Measurements from ENCODE around the gene RAD51B.
"Not testable (repeated sequence)": the region's sequence is repeated elsewhere in the genome, so short reads cannot be mapped to it uniquely, and the experiment has no call there.

The RAD51B gene

GRCh38 chr14:67987606-67988005, 168.0 kb downstream of the RAD51B start:
- DNase-seq = no peak

- not testable (repeated sequence) for DNase-seq
Observed at GRCh38 chr14:67988210-67988609, 168.6 kb downstream of the RAD51B start.

- DNase-seq = no peak
Observed at GRCh38 chr14:67990576-67990975, 171.0 kb downstream of the RAD51B start.

GRCh38 chr14:67994531-67994930, 175.0 kb downstream of the RAD51B start:
- DNase-seq = no peak

- no peak for DNase-seq
Observed at GRCh38 chr14:67996235-67996634, 176.7 kb downstream of the RAD51B start.

- no peak for DNase-seq
Observed at GRCh38 chr14:67998834-67999233, 179.3 kb downstream of the RAD51B start.

- no peak for DNase-seq
Observed at GRCh38 chr14:67999290-67999689, 179.7 kb downstream of the RAD51B start.

GRCh38 chr14:67999705-68000384, 180.3 kb downstream of the RAD51B start:
- no peak for DNase-seq

GRCh38 chr14:68000511-68000910, 180.9 kb downstream of the RAD51B start:
- no peak for DNase-seq

GRCh38 chr14:68008491-68008890, 188.9 kb downstream of the RAD51B start:
- no peak for DNase-seq

GRCh38 chr14:68011406-68012028, 191.9 kb downstream of the RAD51B start:
- DNase-seq = no peak

GRCh38 chr14:68012871-68013270, 193.3 kb downstream of the RAD51B start:
- no peak for DNase-seq

GRCh38 chr14:68013326-68013725, 193.7 kb downstream of the RAD51B start:
- no peak for DNase-seq

GRCh38 chr14:68014771-68015170, 195.2 kb downstream of the RAD51B start:
- DNase-seq = no peak

GRCh38 chr14:68015356-68016254, 196.0 kb downstream of the RAD51B start:
- no peak for DNase-seq

GRCh38 chr14:68016255-68016914, 196.8 kb downstream of the RAD51B start:
- DNase-seq = no peak

GRCh38 chr14:68018598-68018997, 199.0 kb downstream of the RAD51B start:
- no peak for DNase-seq

- DNase-seq = no peak
Observed at GRCh38 chr14:68020493-68020892, 200.9 kb downstream of the RAD51B start.

- DNase-seq = no peak
Observed at GRCh38 chr14:68020999-68021663, 201.6 kb downstream of the RAD51B start.

- no peak for DNase-seq
Observed at GRCh38 chr14:68027276-68027675, 207.7 kb downstream of the RAD51B start.

- DNase-seq = no peak
Observed at GRCh38 chr14:68028075-68028474, 208.5 kb downstream of the RAD51B start.

GRCh38 chr14:68031011-68031410, 211.4 kb downstream of the RAD51B start:
- not testable (repeated sequence) for DNase-seq

GRCh38 chr14:68032154-68032553, 212.6 kb downstream of the RAD51B start:
- DNase-seq = no peak

All from MV-4-11 (cell line).